ENCODE results near the gene CUL1.

Gene CUL1

GRCh38 chr7:148723166-148723559 is 24.5 kb downstream of the CUL1 start:
- H3K36me3 ChIP-seq = no peaks in the 10 kb centered on the region
- DNase-seq = no peak
- peaks cover 0 to 58% (median 25%) of the 10 kb centered on the region in 4 donors for H3K4me1 ChIP-seq
- no peak overlapping the region for H3K27ac ChIP-seq
- no peak overlapping the region for H3K4me3 ChIP-seq
- H3K9me3 ChIP-seq = no peaks in the 10 kb centered on the region
- intact Hi-C loops (cut with DNase I; ENCODE audit: low total_unique reads) = no loop called here
- no peaks in the 10 kb centered on the region for H3K27me3 ChIP-seq
- no peak for TF ChIP-seq CTCF (IDR thresholded peaks at IDR 0.05)

- Histone ChIP-seq H3K9me3 (no peaks in the 10 kb centered on the region), H3K36me3 (no peaks in the 10 kb centered on the region), H3K27me3 (no peaks in the 10 kb centered on the region), H3K4me3 (no peak overlapping the region), H3K27ac (no peak overlapping the region), H3K4me1 (peaks cover 0 to 59% (median 23%) of the 10 kb centered on the region in 4 donors)
- intact Hi-C loops (cut with DNase I; ENCODE audit: low total_unique reads) = no loop called here
- no peak for TF ChIP-seq CTCF (IDR thresholded peaks at IDR 0.05)
- DNase-seq = no peak
These were observed 25.1 kb downstream of the CUL1 start for GRCh38 chr7:148723846-148724245.

- no peak for TF ChIP-seq CTCF (IDR thresholded peaks at IDR 0.05)
These were observed 27.7 kb downstream of the CUL1 start for GRCh38 chr7:148726385-148726784.

GRCh38 chr7:148727501-148728278 is 29.0 kb downstream of the CUL1 start:
- no peak for TF ChIP-seq CTCF (IDR thresholded peaks at IDR 0.05)
- no peak for DNase-seq
- Histone ChIP-seq H3K27me3 (no peaks in the 10 kb centered on the region), H3K27ac (no peak overlapping the region), H3K4me3 (no peak overlapping the region), H3K4me1 (peaks cover 0 to 64% (median 24%) of the 10 kb centered on the region in 4 donors), H3K9me3 (no peaks in the 10 kb centered on the region), H3K36me3 (peaks cover 6 to 21% (median 12%) of the 10 kb centered on the region in 3 donors)
- intact Hi-C loops (cut with DNase I; ENCODE audit: low total_unique reads) = no loop called here

More at GRCh38 chr7:148726385-148726784, 27.7 kb downstream of the CUL1 start:
- Histone ChIP-seq H3K36me3 (peaks cover 0 to 8% (median 1%) of the 10 kb centered on the region in 3 donors), H3K9me3 (no peaks in the 10 kb centered on the region), H3K27ac (no peak overlapping the region), H3K4me1 (peaks cover 0 to 66% (median 32%) of the 10 kb centered on the region in 4 donors), H3K27me3 (no peaks in the 10 kb centered on the region), H3K4me3 (no peak overlapping the region)
- intact Hi-C loops (cut with DNase I; ENCODE audit: low total_unique reads) = no loop called here
- DNase-seq = no peak

GRCh38 chr7:148729984-148730733 is 31.5 kb downstream of the CUL1 start:
- Histone ChIP-seq H3K4me1 (peaks cover 0 to 70% (median 20%) of the 10 kb centered on the region in 4 donors), H3K4me3 (no peak overlapping the region), H3K36me3 (peaks cover 8 to 30% (median 26%) of the 10 kb centered on the region in 3 donors), H3K27ac (peak overlapping the region in 1 of 2 donors; percentile 2), H3K9me3 (no peaks in the 10 kb centered on the region), H3K27me3 (no peaks in the 10 kb centered on the region)
- intact Hi-C loops (cut with DNase I; ENCODE audit: low total_unique reads) = no loop called here
- TF ChIP-seq CTCF (IDR thresholded peaks at IDR 0.05) = no peak
- no peak for DNase-seq
